Mesothelial cell of epicardium (in vitro differentiated cells): ENCODE measurements around the gene FGFRL1. TPM values are rescaled to one million over a fixed set of nuclear protein-coding genes. Genes with fewer than 3 reads are reported as not detected.

Source experiments
- DNase-seq, 2 experiments: peaks; one replicate each; pipeline ENCODE4 v3.0.0; 2021; ENCODE audit warnings: low spot score in 2 of 2; ENCODE audit not compliant: unreplicated experiment in 2 of 2
- H3K27ac Mint-ChIP-seq: 2 replicates; pipeline ENCODE4 v1.8.0; 2021; ENCODE audit warnings: mixed read lengths
- H3K27me3 Mint-ChIP-seq: 2 replicates; pipeline ENCODE4 v1.8.0; 2021; ENCODE audit warnings: low read depth, mixed read lengths
- H3K36me3 Mint-ChIP-seq: 2 replicates; pipeline ENCODE4 v1.8.0; 2021; ENCODE audit warnings: mixed read lengths
- H3K4me1 Mint-ChIP-seq: 2 replicates; pipeline ENCODE4 v1.8.0; 2021; ENCODE audit warnings: mixed read lengths
- H3K4me3 Mint-ChIP-seq: 2 replicates; pipeline ENCODE4 v1.8.0; 2021; ENCODE audit warnings: mild to moderate bottlenecking, moderate library complexity, mixed read lengths
- H3K9me3 Mint-ChIP-seq: 2 replicates; pipeline ENCODE4 v1.8.0; 2021; ENCODE audit warnings: mixed read lengths
- CTCF ChIP-seq: fragments of 200-600 bp; sonication (generic); IDR thresholded peaks from one replicate; pipeline ENCODE4 v1.5.0; 2021; ENCODE audit warnings: antibody characterized with exemption; ENCODE audit not compliant: unreplicated experiment
- total RNA-seq: library from RNA; stranded (reverse); gene quantifications from 3 replicates; pipeline ENCODE4 v1.2.1, GENCODE V29; 2021

FGFRL1 gene
- total RNA-seq, 1 donor from 2014 or later = 37.4 TPM

- H3K27me3 Mint-ChIP-seq = no peaks in the 10 kb centered on the region
- H3K4me1 Mint-ChIP-seq = peaks cover 11% of the 10 kb centered on the region
- no peaks in the 10 kb centered on the region for H3K9me3 Mint-ChIP-seq
- H3K36me3 Mint-ChIP-seq = no peaks in the 10 kb centered on the region
- no peak overlapping the region for H3K27ac Mint-ChIP-seq
- TF ChIP-seq CTCF = no peak
- DNase-seq = no peak
- no peak overlapping the region for H3K4me3 Mint-ChIP-seq
Measured at GRCh38 chr4:1018147-1019020, 7.0 kb downstream of the FGFRL1 start.

GRCh38 chr4:1019320-1019719 is 7.9 kb downstream of the FGFRL1 start:
- TF ChIP-seq CTCF = no peak
- Mint-ChIP-seq H3K4me3 (no peak overlapping the region), H3K27ac (no peak overlapping the region), H3K4me1 (peaks cover 11% of the 10 kb centered on the region), H3K36me3 (peaks cover 1% of the 10 kb centered on the region), H3K9me3 (no peaks in the 10 kb centered on the region), H3K27me3 (no peaks in the 10 kb centered on the region)
- no peak for DNase-seq

- Mint-ChIP-seq H3K27me3 (no peaks in the 10 kb centered on the region), H3K27ac (no peak overlapping the region), H3K4me1 (peaks cover 11% of the 10 kb centered on the region), H3K36me3 (peaks cover 1% of the 10 kb centered on the region), H3K9me3 (no peaks in the 10 kb centered on the region), H3K4me3 (no peak overlapping the region)
- no peak for TF ChIP-seq CTCF
- DNase-seq = no peak
Measured at GRCh38 chr4:1019729-1020470, 8.5 kb downstream of the FGFRL1 start.

- peaks cover 7% of the 10 kb centered on the region for H3K36me3 Mint-ChIP-seq
- DNase-seq = no peak
- no peak overlapping the region for H3K4me3 Mint-ChIP-seq
- no peak overlapping the region for H3K27ac Mint-ChIP-seq
- H3K4me1 Mint-ChIP-seq = peaks cover 11% of the 10 kb centered on the region
- H3K9me3 Mint-ChIP-seq = no peaks in the 10 kb centered on the region
- no peak for TF ChIP-seq CTCF
- H3K27me3 Mint-ChIP-seq = no peaks in the 10 kb centered on the region
Measured at GRCh38 chr4:1021386-1022050, 10.1 kb downstream of the FGFRL1 start.

GRCh38 chr4:1022051-1022738 is 10.8 kb downstream of the FGFRL1 start:
- TF ChIP-seq CTCF = no peak
- no peak for DNase-seq
- no peaks in the 10 kb centered on the region for H3K9me3 Mint-ChIP-seq
- H3K4me3 Mint-ChIP-seq = no peak overlapping the region
- H3K27me3 Mint-ChIP-seq = no peaks in the 10 kb centered on the region
- H3K4me1 Mint-ChIP-seq = peaks cover 11% of the 10 kb centered on the region
- H3K27ac Mint-ChIP-seq = no peak overlapping the region
- peaks cover 7% of the 10 kb centered on the region for H3K36me3 Mint-ChIP-seq
